Duodenal mucosa (tissue), 2 donors: Measurements from ENCODE around the gene SPATC1L.

ENCODE experiments used
- H3K27ac ChIP-seq: one replicate; pipeline ENCODE4 v1.7.0; 2013; ENCODE audit warnings: low read depth, low read length
- H3K27me3 ChIP-seq, 2 donors: one replicate each; pipeline ENCODE4 v1.7.0; 2013; ENCODE audit warnings: low read length in 2 of 2, control low read depth in 1 of 2; ENCODE audit not compliant: insufficient read depth in 2 of 2, control insufficient read depth in 1 of 2
- H3K36me3 ChIP-seq, 2 donors: one replicate each; pipeline ENCODE4 v1.7.0; 2013; ENCODE audit warnings: low read length in 2 of 2, control low read depth in 1 of 2; ENCODE audit not compliant: insufficient read depth in 2 of 2, control insufficient read depth in 1 of 2
- H3K4me1 ChIP-seq, 2 donors: one replicate each; pipeline ENCODE4 v1.7.0; 2013; ENCODE audit warnings: low read length in 2 of 2, control low read depth in 1 of 2; ENCODE audit not compliant: insufficient read depth in 2 of 2, control insufficient read depth in 1 of 2
- H3K4me3 ChIP-seq, 2 donors: one replicate each; pipeline ENCODE4 v1.7.0; 2013; ENCODE audit warnings: low read length in 2 of 2, low read depth in 1 of 2
- H3K9ac ChIP-seq, 2 donors: one replicate each; pipeline ENCODE4 v1.7.0; 2013; ENCODE audit warnings: low read length in 2 of 2, low read depth in 1 of 2
- H3K9me3 ChIP-seq, 2 donors: one replicate each; pipeline ENCODE4 v1.7.0; 2013; ENCODE audit warnings: low read length in 2 of 2, control low read depth in 1 of 2; ENCODE audit not compliant: control insufficient read depth in 1 of 2

SPATC1L gene

GRCh38 chr21:46115441-46116188, 68.6 kb downstream of the SPATC1L start:
- peaks cover 0 to 9% of the 10 kb centered on the region in 2 donors for H3K36me3 ChIP-seq
- no peak overlapping the region for H3K4me3 ChIP-seq
- no peak overlapping the region for H3K27ac ChIP-seq
- H3K9ac ChIP-seq: no peak overlapping the region
- H3K9me3 ChIP-seq: no peaks in the 10 kb centered on the region
- no peaks in the 10 kb centered on the region for H3K27me3 ChIP-seq
- H3K4me1 ChIP-seq: no peaks in the 10 kb centered on the region

GRCh38 chr21:46114963-46115362, 69.3 kb downstream of the SPATC1L start:
- Histone ChIP-seq H3K36me3 (peaks cover 0 to 9% of the 10 kb centered on the region in 2 donors), H3K4me1 (no peaks in the 10 kb centered on the region), H3K27me3 (no peaks in the 10 kb centered on the region), H3K9me3 (no peaks in the 10 kb centered on the region), H3K27ac (no peak overlapping the region), H3K4me3 (no peak overlapping the region), H3K9ac (no peak overlapping the region)

GRCh38 chr21:46113497-46114176, 70.6 kb downstream of the SPATC1L start:
- Histone ChIP-seq H3K27me3 (no peaks in the 10 kb centered on the region), H3K36me3 (peaks cover 0 to 9% of the 10 kb centered on the region in 2 donors), H3K4me3 (no peak overlapping the region), H3K27ac (no peak overlapping the region), H3K9ac (no peak overlapping the region), H3K9me3 (no peaks in the 10 kb centered on the region), H3K4me1 (no peaks in the 10 kb centered on the region)

DNA sequence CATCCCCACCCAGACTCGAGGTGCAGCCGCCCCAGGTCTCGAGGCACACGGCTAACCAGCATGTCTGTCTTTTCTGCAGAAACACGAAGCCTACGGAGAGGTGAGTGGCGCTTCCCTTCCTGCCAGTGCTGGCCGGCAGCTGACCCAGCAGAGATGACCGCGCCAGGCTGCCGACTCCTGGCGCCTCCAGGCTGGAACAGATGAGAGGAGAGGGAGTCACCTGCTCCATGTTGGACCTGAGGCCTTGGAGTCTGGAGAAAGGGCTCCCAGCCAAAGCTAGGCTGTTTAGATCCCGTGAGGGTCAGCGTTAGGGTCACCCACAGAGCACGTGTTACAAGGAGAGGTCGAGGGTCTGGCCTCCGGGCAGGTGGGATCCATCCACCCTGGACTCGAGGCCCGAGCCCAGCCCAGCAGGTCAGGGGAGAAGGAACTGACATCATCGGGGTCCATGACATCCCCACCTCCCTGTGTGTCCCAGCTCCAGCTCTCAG, 71.5 kb downstream of the SPATC1L start:
- Histone ChIP-seq H3K4me1 (no peaks in the 10 kb centered on the region), H3K27me3 (no peaks in the 10 kb centered on the region), H3K27ac (no peak overlapping the region), H3K4me3 (no peak overlapping the region), H3K9me3 (no peaks in the 10 kb centered on the region), H3K36me3 (peaks cover 0 to 9% of the 10 kb centered on the region in 2 donors), H3K9ac (no peak overlapping the region)

GRCh38 chr21:46111857-46112724, 72.2 kb downstream of the SPATC1L start:
- Histone ChIP-seq H3K27me3 (no peaks in the 10 kb centered on the region), H3K4me1 (no peaks in the 10 kb centered on the region), H3K27ac (no peak overlapping the region), H3K36me3 (peaks cover 0 to 9% of the 10 kb centered on the region in 2 donors), H3K9me3 (no peaks in the 10 kb centered on the region), H3K4me3 (no peak overlapping the region), H3K9ac (no peak overlapping the region)

DNA sequence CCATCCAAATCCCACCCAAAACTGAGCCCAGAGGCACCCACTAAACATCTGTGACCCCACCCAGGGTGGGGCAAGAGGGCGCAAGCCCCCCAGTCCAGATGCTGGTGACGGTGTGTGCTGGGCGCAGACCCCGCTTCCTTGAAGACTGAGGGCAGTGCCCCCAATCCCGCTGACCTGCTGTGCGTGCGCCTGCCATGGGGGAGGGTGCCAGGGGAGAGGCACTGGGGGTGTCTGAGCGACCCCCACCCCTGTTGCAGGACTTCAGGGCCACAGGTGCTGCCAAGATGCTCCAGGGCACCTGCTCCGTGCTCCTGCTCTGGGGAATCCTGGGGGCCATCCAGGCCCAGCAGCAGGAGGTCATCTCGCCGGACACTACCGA, 73.1 kb downstream of the SPATC1L start:
- Histone ChIP-seq H3K27me3 (no peaks in the 10 kb centered on the region), H3K4me3 (no peak overlapping the region), H3K4me1 (no peaks in the 10 kb centered on the region), H3K36me3 (peaks cover 0 to 6% of the 10 kb centered on the region in 2 donors), H3K9ac (no peak overlapping the region), H3K27ac (no peak overlapping the region), H3K9me3 (no peaks in the 10 kb centered on the region)
